Activated naive CD4-positive, alpha-beta T cell (primary cell): ENCODE results near the gene CD300LF.

Experiments
- DNase-seq, 4 experiments: peaks; one replicate each; lab custom pipeline; 2025; lab: John Stamatoyannopoulos, UW

CD300LF gene

DNA sequence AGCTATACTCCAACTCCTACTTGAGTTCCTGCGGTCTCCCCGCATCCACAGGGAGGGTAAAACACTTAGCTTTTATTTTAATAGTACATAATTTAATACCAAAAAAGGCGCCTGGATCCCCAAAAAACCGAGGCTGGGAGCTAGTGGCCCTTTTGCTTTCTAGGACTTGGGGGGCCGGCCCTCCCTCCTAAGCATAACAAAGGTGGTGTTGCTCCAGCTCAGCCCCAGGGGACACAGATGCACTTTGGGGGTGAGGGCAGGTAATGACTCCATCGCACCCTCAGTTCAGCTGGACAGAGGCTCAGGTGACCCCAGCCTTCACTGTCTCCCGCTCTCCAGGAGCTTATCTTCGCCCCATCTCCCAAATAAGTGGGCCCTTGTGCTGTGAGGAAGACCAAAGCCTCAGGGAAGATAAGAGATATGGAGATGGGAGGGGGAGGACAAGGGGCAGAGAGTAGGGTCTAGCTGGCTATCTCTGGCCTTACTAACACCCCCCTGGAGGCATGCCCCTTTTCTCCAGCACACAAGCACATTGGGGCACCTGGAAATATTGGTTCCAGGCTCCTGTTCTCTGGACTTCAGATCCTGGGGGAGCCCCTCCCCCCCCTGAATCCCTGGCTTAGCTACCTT is 32.9 kb upstream of the CD300LF start:
- DNase-seq = no peak

DNA sequence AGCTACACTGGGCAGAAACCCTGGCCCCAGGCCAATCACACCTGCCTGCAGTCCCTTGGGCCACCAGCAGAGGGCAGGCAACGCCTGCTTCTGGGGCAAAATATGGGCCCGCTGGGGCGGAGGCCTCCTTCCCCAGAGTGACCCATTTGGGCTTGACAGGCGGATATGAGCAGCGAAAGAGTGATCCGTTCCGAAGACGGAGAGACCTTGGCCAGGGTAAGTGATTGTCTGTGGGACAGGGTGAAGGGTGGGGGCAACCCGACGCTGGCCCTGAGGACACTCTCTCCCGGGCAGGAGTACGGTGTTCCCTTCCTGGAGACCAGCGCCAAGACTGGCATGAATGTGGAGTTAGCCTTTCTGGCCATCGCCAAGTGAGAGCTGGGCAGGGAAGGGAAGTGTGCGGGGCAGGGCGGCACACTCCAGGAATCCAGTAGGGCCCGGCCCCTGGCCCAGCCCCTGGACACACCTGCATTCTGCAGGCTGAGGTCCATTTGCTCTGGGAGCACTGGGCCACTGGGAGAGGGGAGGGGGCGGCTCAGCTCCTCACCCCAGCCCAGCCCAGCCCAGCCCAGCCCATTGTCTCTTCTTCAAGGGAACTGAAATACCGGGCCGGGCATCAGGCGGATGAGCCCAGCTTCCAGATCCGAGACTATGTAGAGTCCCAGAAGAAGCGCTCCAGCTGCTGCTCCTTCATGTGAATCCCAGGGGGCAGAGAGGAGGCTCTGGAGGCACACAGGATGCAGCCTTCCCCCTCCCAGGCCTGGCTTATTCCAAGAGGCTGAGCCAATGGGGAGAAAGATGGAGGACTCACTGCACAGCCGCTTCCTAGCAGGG is 32.2 kb upstream of the CD300LF start:
- DNase-seq = peak; percentile 76 to 80 (median 78)

DNA sequence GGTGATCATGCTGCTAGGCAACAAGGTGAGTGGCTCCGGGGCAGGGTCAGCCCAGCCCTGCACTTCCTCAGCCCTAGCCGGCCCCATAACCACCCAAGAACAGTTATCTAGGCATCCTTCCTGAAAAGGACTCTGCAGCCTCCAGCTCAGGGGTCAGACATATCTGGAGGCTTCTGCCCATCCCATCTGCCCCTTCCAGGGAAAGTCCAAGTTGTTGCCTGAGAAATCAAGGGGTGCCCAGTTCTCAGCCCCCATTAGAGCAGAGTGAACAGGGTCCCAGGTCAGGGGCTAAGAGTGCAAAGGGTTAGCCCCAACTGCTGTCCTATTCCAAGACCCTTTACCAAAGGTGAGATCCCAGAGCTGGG is 31.6 kb upstream of the CD300LF start:
- DNase-seq = no peak

GRCh38 chr17:74743755-74744154 is 31.0 kb upstream of the CD300LF start:
- no peak for DNase-seq

GRCh38 chr17:74742978-74743545 is 30.3 kb upstream of the CD300LF start:
- no peak for DNase-seq

- peak in 2 of 4 experiments; percentile 30 to 35 for DNase-seq
These were observed 29.4 kb upstream of the CD300LF start for GRCh38 chr17:74742153-74742515.

DNA sequence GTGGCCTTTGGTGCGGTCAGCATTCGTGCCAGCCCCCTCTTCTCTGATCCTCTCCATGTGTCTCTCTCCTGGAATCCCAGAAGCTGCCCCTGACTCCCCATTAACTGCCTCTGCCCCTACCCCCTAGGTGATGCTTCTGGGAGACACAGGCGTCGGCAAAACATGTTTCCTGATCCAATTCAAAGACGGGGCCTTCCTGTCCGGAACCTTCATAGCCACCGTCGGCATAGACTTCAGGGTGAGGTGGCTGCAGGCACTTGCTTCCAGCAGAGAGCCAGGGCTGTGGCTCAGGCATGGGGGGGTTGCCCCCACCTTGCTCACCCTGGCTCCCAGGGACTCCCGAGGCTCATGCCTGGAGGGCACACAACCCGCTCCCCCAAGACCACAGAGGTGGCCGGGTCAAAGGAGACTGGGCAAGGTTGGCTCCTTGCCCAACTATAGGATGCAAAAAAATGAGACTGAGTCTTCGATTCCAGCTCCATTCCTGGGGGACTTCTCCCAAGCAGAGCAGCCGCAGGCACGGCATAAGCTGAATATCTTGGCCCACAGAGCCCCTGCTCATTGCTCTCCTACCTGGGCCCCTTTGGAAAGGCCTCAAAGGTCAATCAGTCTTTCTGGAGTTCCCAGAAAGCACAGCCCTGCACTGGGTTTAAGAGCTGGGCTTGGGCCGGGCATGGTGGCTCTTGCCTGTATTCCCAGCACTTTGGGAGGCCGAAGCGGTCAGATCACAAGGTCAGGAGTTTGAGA is 28.1 kb upstream of the CD300LF start:
- no peak for DNase-seq

DNA sequence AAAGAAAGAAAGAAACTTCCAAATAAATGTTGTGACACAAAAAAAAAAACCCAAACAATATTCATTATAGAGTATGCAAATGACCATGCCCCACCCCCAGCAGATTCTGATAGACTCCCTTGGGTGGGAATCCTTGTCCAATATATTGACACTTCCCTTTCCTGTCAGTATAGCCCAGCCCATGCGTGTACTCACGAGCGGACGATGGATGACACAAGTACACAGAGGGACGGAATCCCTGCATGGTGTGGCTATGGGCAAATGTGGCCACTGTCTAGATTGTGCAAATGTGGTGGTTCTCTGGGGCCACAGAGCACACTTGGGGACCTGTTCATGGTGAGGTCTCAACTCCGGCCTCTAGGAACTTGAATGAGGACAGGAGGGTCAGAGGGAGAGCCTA is 27.4 kb upstream of the CD300LF start:
- no peak for DNase-seq

DNA sequence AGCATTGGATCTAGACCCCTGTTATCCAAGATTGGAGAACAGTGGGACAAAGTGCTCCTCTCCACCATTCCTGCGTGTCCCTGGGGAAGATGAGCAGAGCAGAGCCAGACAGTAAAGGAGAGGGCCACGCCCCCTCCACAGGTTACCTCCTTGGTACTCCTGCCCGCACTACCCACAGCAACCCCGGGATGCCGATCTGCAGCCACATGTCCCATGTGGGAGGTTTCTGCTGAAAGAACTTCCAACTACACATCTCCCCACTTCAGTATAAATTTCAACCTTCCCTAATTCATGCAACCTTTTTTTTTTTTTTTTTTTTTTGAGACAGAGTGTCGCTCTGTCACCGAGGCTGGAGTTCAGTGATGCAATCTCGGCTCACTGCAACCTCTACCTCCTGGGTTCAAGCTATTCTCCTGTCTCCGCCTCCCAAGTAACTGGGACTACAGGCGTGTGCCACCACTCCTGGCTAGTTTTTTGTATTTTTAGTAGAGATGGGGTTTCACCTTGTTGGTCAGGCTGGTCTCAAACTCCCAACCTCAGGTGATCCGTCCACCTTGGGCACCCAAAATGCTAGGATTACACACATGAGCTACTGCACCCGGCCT is 26.6 kb upstream of the CD300LF start:
- no peak for DNase-seq

GRCh38 chr17:74738051-74738996 is 25.6 kb upstream of the CD300LF start:
- DNase-seq = peak in 3 of 4 experiments; percentile 28 to 60 (median 52)

- peak in 1 of 4 experiments; percentile 27 for DNase-seq
These were observed 24.8 kb upstream of the CD300LF start for GRCh38 chr17:74737299-74738050.

GRCh38 chr17:74736513-74737298 is 24.0 kb upstream of the CD300LF start, which contains the start of gene RAB37:
Gene RAB37, plus strand, starts transcription at chr17:74737256. Its CDS starts 17 bp downstream, at chr17:74737273.
- peak in 2 of 4 experiments; percentile 21 to 46 for DNase-seq

DNA sequence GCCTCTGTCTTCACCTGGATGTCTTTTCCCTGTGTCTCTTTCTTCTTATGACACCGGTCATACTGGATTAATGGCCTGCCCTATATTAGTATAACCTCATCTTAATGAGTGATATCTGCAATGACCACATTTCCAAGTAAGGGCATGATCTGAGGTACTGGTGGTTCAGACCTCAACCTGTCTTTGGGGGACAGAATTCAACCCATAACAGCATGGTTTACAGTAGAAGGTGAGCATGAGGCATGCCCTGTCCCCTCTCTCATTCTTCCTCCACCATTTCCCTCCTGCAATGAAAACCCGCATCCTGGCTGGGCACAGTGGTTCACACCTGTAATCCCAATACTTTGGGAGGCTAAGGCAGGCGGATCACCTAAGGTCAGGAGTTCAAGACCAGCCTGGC is 21.5 kb upstream of the CD300LF start:
- DNase-seq = no peak

DNA sequence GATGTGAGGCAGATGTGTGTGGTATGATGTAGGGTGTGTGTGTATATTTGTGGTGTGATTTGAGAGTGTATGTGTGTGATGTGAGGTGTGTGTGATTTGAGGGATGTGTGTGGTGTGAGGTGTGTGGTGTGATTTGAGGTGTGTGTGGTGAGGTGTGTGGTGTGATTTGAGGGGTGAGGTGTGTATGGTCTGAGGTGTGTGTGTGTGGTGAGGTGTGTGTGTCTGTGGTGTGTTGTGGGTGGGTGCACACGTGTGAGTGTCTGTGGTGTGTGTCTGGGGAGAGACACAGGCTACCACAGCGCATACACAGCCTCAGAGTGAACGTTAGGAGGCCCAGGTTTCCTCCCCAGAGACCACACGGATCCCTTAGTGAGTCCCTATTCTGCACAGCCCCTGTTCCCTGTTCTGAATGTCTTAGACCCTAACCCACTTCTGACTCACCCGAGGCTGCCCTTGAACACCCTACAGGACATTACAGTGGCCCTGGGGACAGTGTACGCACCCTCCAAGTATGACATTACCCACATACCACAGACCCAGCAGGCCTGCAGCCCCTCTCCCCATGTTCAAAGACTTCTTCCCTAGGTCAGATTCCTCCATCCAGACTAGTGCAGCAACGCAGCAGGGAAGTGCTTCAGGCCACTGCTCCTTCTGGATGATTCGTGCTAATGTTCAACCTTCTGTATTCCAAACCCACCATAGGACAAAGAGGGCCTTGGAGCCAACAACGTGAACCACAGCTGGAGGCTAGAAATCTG is 20.8 kb upstream of the CD300LF start:
- DNase-seq = no peak

GRCh38 chr17:74732042-74732867 is 19.5 kb upstream of the CD300LF start:
- no peak for DNase-seq

DNA sequence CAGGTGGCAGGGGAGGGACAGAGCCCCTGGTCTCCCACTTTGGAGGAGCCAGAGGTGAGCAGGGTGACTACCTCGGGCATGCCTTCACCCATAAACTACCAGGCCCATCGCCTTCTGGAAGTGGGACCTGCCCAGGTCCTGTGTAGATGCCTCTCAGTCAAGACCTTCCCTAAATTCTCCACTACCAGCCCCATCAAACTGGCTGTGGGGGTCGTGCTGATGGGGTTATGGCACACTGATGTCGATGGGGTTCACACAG is 18.6 kb upstream of the CD300LF start:
- DNase-seq = no peak

- no peak for DNase-seq
These were observed 18.0 kb upstream of the CD300LF start for GRCh38 chr17:74730491-74731346.
